ENCODE measurements around the gene MYO10.

GRCh38 chr5:16772556-16772955 is 163.5 kb downstream of the MYO10 start:
- TF ChIP-seq EP300 (IDR thresholded peaks at IDR 0.05) (no peak), POLR2A (IDR thresholded peaks at IDR 0.05) (no peak)
